ENCODE data around the gene ODF4. TPM values are rescaled to one million over a fixed set of nuclear protein-coding genes. Genes with fewer than 3 reads are reported as not detected.

ODF4 gene
- not detected for total RNA-seq

GRCh38 chr17:8339540-8339939 lies at the start of gene ODF4:
Gene ODF4 (plus strand): TSS chr17:8339840. CDS start chr17:8340052, 212 bp downstream.
- ChIA-PET CTCF (interaction anchor here (1.6 kb wide), 1 partner anchor 39 kb away, joined by 6 read pairs; no protein-coding TSS in a partner anchor), POLR2A (no interaction called here)
- Mint-ChIP-seq H3K27me3 (peaks cover 1% of the 10 kb centered on the region), H3K9me3 (no peaks in the 10 kb centered on the region), H3K4me3 (no peak within 1 kb of the TSS), H3K27ac (no peak within 1 kb of the TSS), H3K4me1 (ENCODE audit: low read depth) (peaks cover 10% of the 10 kb centered on the region), H3K36me3 (no peaks in the 10 kb centered on the region)
- DNase-seq: no peak
- intact Hi-C loops (cut with micrococcal nuclease): no loop called here

DNA sequence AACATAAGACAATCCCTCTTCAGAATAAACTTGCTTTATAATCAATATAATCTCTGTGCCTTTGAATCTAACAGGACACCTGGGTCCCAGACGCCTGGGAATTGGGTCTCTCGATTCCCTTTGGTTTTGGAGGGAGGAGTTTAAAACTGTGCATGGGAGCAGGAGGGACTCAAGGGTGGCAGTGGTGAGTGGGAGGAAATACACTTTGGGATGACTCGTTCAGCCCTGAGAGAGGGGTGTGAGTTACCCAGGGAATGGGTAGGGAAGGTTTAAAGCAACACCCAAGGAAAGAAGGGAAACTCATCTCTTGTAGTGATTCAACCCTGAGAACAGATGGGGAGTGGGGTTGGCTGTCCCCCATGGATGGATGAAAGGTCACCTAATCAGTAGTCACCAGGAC lies 49.6 kb upstream of the ODF4 start:
- no peak for DNase-seq
- intact Hi-C loops (cut with micrococcal nuclease): no loop called here
- Mint-ChIP-seq H3K36me3 (no peaks in the 10 kb centered on the region), H3K27me3 (no peaks in the 10 kb centered on the region), H3K4me3 (peak overlapping the region; percentile 93), H3K4me1 (ENCODE audit: low read depth) (peaks cover 41% of the 10 kb centered on the region), H3K9me3 (no peaks in the 10 kb centered on the region), H3K27ac (no peak overlapping the region)
- POLR2A ChIA-PET: no interaction called here
- CTCF ChIA-PET: interaction anchor here (0.9 kb wide), 1 partner anchor 11 kb away, joined by 3 read pairs; no protein-coding TSS in a partner anchor

DNA sequence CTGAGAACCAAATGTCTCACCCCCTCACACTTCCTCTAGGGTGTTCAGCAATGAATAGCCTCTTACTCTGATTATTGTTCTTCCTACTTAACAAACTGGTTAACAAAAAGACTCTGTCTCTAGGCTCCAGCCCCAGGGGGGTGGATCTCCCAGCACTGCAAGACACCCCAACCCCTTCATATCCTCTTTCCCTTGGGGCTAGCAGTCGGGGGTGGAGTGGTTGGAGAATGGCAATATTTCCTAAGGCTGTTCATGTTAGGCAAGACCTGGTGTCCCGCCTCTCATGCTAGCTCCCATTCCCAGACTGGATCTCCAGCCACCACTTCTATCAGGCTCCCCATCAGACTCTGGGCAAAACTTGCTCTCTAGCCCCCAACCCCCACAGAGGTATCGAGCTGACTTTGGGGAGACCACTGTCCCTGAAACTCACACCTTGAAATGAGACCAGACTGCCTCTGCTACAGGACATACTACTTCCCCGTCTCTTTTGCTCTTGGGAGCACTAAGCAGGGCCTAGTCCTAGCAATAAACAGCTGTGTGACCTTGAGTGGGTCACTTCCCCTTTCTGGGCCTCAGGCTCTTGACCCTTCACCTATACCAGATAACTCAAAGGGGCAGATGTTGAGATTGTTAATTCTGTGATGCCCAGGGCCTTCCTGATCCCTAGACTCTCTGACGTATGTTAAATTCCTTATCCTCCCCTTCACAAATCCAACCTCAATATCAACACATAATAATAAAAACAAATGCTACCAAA lies 46.8 kb upstream of the ODF4 start:
- Mint-ChIP-seq H3K36me3 (no peaks in the 10 kb centered on the region), H3K27ac (no peak overlapping the region), H3K4me3 (no peak overlapping the region), H3K27me3 (no peaks in the 10 kb centered on the region), H3K9me3 (no peaks in the 10 kb centered on the region), H3K4me1 (ENCODE audit: low read depth) (peaks cover 43% of the 10 kb centered on the region)
- POLR2A ChIA-PET: no interaction called here
- intact Hi-C loops (cut with micrococcal nuclease): no loop called here
- CTCF ChIA-PET: no interaction called here
- DNase-seq: no peak

DNA sequence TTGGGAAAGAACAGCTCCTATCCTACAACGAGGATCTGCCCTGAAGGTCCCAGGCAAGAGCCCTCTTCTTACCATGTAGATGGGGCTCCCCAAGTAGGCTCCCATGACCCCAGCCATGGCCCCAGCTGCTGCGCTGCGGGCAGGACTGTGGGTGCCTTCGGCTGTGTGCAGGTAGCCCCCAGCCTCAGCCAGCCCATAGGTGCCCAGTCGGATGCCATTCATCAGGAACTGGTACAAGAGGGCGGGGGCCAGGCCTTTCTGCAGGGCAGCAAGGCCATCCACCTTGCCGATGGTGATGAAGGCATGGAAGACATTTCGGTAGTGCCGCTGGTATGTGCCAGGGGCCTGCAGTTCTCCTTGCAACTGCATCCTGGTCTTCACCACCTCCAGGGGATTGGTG lies 45.3 kb upstream of the ODF4 start:
- Mint-ChIP-seq H3K4me1 (ENCODE audit: low read depth) (peaks cover 38% of the 10 kb centered on the region), H3K27me3 (no peaks in the 10 kb centered on the region)

DNA sequence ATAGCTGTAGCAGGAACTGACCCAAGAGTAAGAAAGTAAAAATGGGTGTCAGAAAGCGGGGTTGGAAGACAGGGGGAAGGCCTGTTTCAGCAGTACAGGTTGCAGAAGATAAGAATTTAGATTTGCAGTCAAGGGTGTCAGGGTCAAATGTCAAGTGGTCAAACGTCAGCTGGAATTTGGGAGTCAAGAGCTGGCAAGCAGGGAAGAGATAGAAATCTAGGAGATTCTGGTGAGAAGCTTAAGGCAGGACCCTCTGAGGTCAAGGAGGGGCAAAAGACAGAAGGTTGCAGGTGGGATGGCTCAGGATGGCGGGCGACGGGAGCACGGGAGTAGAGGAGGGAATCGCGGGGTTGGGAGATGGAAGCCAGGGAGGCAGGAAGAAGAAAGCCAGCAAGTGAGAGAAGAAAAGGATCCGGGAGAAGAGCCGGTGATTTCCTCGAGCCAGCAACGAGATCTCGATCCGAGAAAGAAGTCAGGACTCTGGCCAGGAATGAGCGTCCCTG lies 44.8 kb upstream of the ODF4 start:
- DNase-seq: no peak
- ChIA-PET CTCF (interaction anchor here (0.5 to 2.0 kb wide), 13 partner anchors 11 to 451 kb away, joined by 3 to 13 read pairs (median 4); partner anchors contain the start of gene KRABD2), POLR2A (interaction anchor here (0.7 to 2.0 kb wide), 13 partner anchors 8 to 175 kb away, joined by 3 to 17 read pairs (median 5); partner anchors contain the start of genes CTC1, KRABD2 and PFAS)
- intact Hi-C loops (cut with micrococcal nuclease): loop anchor here (1.0 kb wide), 4 partner anchors 47 to 177 kb away; partner anchors contain the start of genes ALOXE3 and CTC1
- no peaks in the 10 kb centered on the region for H3K9me3 Mint-ChIP-seq
- no peaks in the 10 kb centered on the region for H3K27me3 Mint-ChIP-seq
- peak overlapping the region; percentile 80 for H3K4me3 Mint-ChIP-seq
- peak overlapping the region; percentile 77 for H3K27ac Mint-ChIP-seq
- H3K36me3 Mint-ChIP-seq: no peaks in the 10 kb centered on the region
- H3K4me1 Mint-ChIP-seq (ENCODE audit: low read depth): peaks cover 33% of the 10 kb centered on the region

More for the DNA sequence above, 45.3 kb upstream of the ODF4 start:
- Mint-ChIP-seq H3K36me3 (no peaks in the 10 kb centered on the region), H3K9me3 (no peaks in the 10 kb centered on the region), H3K27ac (peak overlapping the region; percentile 77), H3K4me3 (peak overlapping the region; percentile 80)
- ChIA-PET POLR2A (interaction anchor here (1.0 to 2.0 kb wide), 5 partner anchors 8 to 121 kb away, joined by 4 to 17 read pairs (median 8); partner anchors contain the start of genes CTC1 and PFAS), CTCF (interaction anchor here (1.3 to 2.0 kb wide), 3 partner anchors 70 to 452 kb away, joined by 3 to 13 read pairs (median 4); no protein-coding TSS in a partner anchor)
- DNase-seq: no peak
- intact Hi-C loops (cut with micrococcal nuclease): no loop called here

DNA sequence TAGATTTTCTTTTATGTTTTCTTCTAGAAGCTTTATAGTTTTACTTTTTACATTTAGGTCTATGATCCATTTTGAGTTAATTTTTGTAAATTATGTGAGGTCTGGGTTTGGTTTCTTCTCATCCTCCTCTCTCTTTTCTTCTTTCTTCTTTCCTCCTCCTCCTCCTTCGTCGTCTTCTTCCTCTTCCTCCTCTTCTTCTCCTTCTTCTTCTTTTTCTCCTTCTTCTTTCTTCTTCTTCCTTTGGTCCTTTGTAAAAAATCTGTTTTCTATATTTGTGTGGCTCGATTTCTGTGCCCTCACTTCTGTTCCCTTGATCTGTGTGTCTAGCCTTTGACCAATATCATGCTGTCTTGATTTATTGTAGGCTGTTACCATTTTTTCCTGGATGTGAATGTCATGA lies 39.4 kb upstream of the ODF4 start:
- Mint-ChIP-seq H3K27me3 (no peaks in the 10 kb centered on the region), H3K9me3 (no peaks in the 10 kb centered on the region), H3K4me1 (ENCODE audit: low read depth) (peaks cover 9% of the 10 kb centered on the region), H3K4me3 (no peak overlapping the region), H3K36me3 (no peaks in the 10 kb centered on the region), H3K27ac (no peak overlapping the region)
- POLR2A ChIA-PET: no interaction called here
- intact Hi-C loops (cut with micrococcal nuclease): loop anchor here (1.0 kb wide), 3 partner anchors 78 to 240 kb away; partner anchors contain the start of gene ALOXE3
- DNase-seq: no peak
- CTCF ChIA-PET: interaction anchor here (0.8 to 2.2 kb wide), 20 partner anchors 10 to 240 kb away, joined by 3 to 17 read pairs (median 6); partner anchors contain the start of genes ALOXE3, AURKB, CTC1 and PFAS

DNA sequence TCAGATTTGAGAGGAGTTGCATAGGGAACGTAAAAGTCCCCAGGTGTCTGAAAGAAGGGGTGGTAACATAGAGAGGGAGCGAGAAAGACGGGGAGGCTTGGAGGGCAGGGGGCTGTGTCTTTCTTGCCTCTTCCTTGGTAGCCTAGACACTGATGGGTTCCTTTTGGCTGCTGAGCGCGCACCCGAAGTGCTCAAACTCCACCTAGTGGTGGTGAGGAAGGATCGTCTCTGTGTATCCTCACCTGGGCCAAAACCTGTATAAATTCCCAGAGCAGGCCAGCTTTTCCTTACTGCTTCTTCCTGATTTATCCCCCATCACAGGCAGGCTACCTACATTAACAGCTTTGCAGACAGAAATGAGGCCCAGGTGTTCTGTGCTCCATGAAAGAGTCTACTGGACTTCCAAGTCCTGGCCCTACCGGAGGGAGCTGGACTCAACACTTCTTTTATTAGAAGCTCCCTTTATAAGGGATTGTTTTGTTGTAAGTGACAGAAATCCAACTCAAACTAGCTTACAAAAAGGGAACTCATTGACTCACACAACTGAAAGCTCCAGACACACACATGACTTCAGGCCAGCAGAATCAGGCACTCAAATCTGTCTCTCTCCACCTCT lies 38.9 kb upstream of the ODF4 start:
- CTCF ChIA-PET: interaction anchor here (0.6 to 2.2 kb wide), 40 partner anchors 10 to 356 kb away, joined by 3 to 17 read pairs (median 4); partner anchors contain the start of genes ALOXE3, AURKB, CTC1 and PFAS
- DNase-seq: peak; percentile 68
- Mint-ChIP-seq H3K9me3 (no peaks in the 10 kb centered on the region), H3K36me3 (no peaks in the 10 kb centered on the region), H3K27me3 (no peaks in the 10 kb centered on the region), H3K4me1 (ENCODE audit: low read depth) (peaks cover 9% of the 10 kb centered on the region), H3K27ac (no peak overlapping the region), H3K4me3 (no peak overlapping the region)
- intact Hi-C loops (cut with micrococcal nuclease): loop anchor here (1.0 kb wide), 3 partner anchors 78 to 240 kb away; partner anchors contain the start of gene ALOXE3
- POLR2A ChIA-PET: no interaction called here

DNA sequence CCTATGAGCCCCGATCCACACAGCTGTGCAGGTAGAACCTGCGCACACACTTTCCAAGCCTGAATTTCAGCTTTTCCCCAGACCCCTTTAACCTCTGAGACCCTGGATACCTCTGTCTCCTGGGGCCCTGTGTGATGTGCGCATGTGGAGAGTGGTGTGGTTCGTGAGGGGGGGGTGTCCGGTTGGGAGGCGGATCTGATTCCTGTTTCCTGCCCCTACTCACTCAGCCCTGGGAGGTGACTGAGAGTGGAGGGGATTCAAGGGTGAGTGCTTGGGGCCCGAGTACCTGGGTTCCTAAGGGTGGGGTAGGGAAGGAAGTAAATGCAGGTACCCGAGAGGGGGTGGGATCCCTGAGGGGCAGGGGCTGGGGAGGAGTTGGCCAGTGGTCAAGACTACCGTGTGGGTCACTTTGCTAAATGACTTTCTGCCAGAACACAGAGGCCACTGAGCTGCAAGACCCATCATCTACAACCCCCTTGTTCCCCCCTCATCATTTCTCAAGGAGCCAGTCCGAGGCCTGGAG lies 29.0 kb upstream of the ODF4 start:
- intact Hi-C loops (cut with micrococcal nuclease): no loop called here
- CTCF ChIA-PET: no interaction called here
- no peak overlapping the region for H3K27ac Mint-ChIP-seq

GRCh38 chr17:8311131-8311790 lies 28.4 kb upstream of the ODF4 start:
- peaks cover 18% of the 10 kb centered on the region for H3K27me3 Mint-ChIP-seq
- POLR2A ChIA-PET: no interaction called here

More for the DNA sequence above, 29.0 kb upstream of the ODF4 start:
- no peak for DNase-seq
- Mint-ChIP-seq H3K27me3 (peaks cover 15% of the 10 kb centered on the region), H3K4me3 (no peak overlapping the region), H3K4me1 (ENCODE audit: low read depth) (no peaks in the 10 kb centered on the region), H3K9me3 (no peaks in the 10 kb centered on the region), H3K36me3 (no peaks in the 10 kb centered on the region)
- POLR2A ChIA-PET: no interaction called here

DNA sequence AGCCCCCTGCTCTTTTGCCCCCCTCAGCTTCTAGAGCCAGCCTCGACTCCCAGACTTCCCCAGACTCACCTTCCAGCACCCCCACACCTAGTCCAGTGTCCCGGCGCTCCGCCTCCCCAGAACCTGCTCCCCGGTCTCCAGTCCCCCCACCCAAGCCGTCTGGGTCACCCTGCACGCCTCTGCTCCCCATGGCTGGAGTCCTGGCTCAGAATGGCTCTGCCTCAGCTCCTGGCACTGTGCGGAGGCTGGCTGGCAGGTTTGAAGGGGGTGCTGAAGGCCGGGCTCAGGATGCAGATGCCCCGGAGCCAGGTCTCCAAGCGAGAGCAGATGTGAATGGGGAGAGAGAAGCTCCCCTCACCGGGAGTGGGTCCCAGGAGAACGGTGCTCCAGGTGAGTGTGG lies 27.4 kb upstream of the ODF4 start:
- H3K36me3 Mint-ChIP-seq: no peaks in the 10 kb centered on the region
- H3K4me3 Mint-ChIP-seq: no peak overlapping the region
- H3K4me1 Mint-ChIP-seq (ENCODE audit: low read depth): no peaks in the 10 kb centered on the region
- peaks cover 18% of the 10 kb centered on the region for H3K27me3 Mint-ChIP-seq
- no peak overlapping the region for H3K27ac Mint-ChIP-seq
- DNase-seq: no peak
- intact Hi-C loops (cut with micrococcal nuclease): no loop called here
- CTCF ChIA-PET: no interaction called here
- no peaks in the 10 kb centered on the region for H3K9me3 Mint-ChIP-seq
- POLR2A ChIA-PET: no interaction called here

More at GRCh38 chr17:8311131-8311790, 28.4 kb upstream of the ODF4 start:
- Mint-ChIP-seq H3K4me1 (ENCODE audit: low read depth) (no peaks in the 10 kb centered on the region), H3K27ac (no peak overlapping the region), H3K9me3 (no peaks in the 10 kb centered on the region), H3K4me3 (no peak overlapping the region), H3K36me3 (no peaks in the 10 kb centered on the region)
- DNase-seq: no peak
- CTCF ChIA-PET: no interaction called here
- intact Hi-C loops (cut with micrococcal nuclease): no loop called here

- H3K27ac Mint-ChIP-seq: no peak overlapping the region
- H3K9me3 Mint-ChIP-seq: no peaks in the 10 kb centered on the region
- DNase-seq: no peak
- peaks cover 18% of the 10 kb centered on the region for H3K27me3 Mint-ChIP-seq
- CTCF ChIA-PET: interaction anchor here (0.6 kb wide), 1 partner anchor 13 kb away, joined by 3 read pairs; no protein-coding TSS in a partner anchor
- H3K36me3 Mint-ChIP-seq: no peaks in the 10 kb centered on the region
- no peak overlapping the region for H3K4me3 Mint-ChIP-seq
- H3K4me1 Mint-ChIP-seq (ENCODE audit: low read depth): no peaks in the 10 kb centered on the region
- POLR2A ChIA-PET: no interaction called here
- intact Hi-C loops (cut with micrococcal nuclease): no loop called here
These were observed 26.7 kb upstream of the ODF4 start for GRCh38 chr17:8312726-8313600.
